GM18519 (cell line): ENCODE data around the gene EDN3.

Experiments used
- ATAC-seq: cut with Tn5 transposase; IDR thresholded peaks from one replicate; pipeline ENCODE4 v1.9.1; 2021; ENCODE audit warnings: mild to moderate bottlenecking, moderate library complexity; ENCODE audit not compliant: unreplicated experiment, low FRiP score

The EDN3 gene

GRCh38 chr20:59300333-59301081 lies at the start of gene EDN3:
EDN3 (plus strand) TSS chr20:59300611; CDS start chr20:59300813, 202 bp downstream.
- ATAC-seq = no peak

- ATAC-seq = no peak
These were observed 47.1 kb upstream of the EDN3 start for GRCh38 chr20:59253325-59253724.

- no peak for ATAC-seq
These were observed 46.6 kb upstream of the EDN3 start for GRCh38 chr20:59253779-59254319.

- no peak for ATAC-seq
These were observed 45.2 kb upstream of the EDN3 start for GRCh38 chr20:59255256-59255655.

- ATAC-seq = no peak
These were observed 42.2 kb upstream of the EDN3 start for GRCh38 chr20:59258221-59258621.

GRCh38 chr20:59259946-59260345 lies 40.5 kb upstream of the EDN3 start:
- no peak for ATAC-seq

- no peak for ATAC-seq
These were observed 35.1 kb upstream of the EDN3 start for GRCh38 chr20:59265298-59265697.

GRCh38 chr20:59268870-59269269 lies 31.5 kb upstream of the EDN3 start:
- ATAC-seq = no peak

GRCh38 chr20:59269411-59270025 lies 30.9 kb upstream of the EDN3 start:
- no peak for ATAC-seq

GRCh38 chr20:59270380-59270779 lies 30.0 kb upstream of the EDN3 start:
- no peak for ATAC-seq

- ATAC-seq = no peak
These were observed 26.6 kb upstream of the EDN3 start for GRCh38 chr20:59273739-59274357.

- ATAC-seq = no peak
These were observed 23.5 kb upstream of the EDN3 start for GRCh38 chr20:59276938-59277337.

GRCh38 chr20:59284470-59284869 lies 15.9 kb upstream of the EDN3 start:
- ATAC-seq = no peak

- ATAC-seq = no peak
These were observed 10.4 kb upstream of the EDN3 start for GRCh38 chr20:59289994-59290393.

GRCh38 chr20:59291740-59292383 lies 8.5 kb upstream of the EDN3 start:
- no peak for ATAC-seq

- ATAC-seq = no peak
These were observed 4.9 kb upstream of the EDN3 start for GRCh38 chr20:59295531-59295930.

- ATAC-seq = no peak
These were observed 2.7 kb upstream of the EDN3 start for GRCh38 chr20:59297686-59298085.

- ATAC-seq = no peak
These were observed 472 bp upstream of the EDN3 start for GRCh38 chr20:59299945-59300332.

- ATAC-seq = no peak
These were observed 1.1 kb downstream of the EDN3 start for GRCh38 chr20:59301343-59302007.

- ATAC-seq = no peak
These were observed 5.7 kb downstream of the EDN3 start for GRCh38 chr20:59305908-59306655.
